Liver (tissue), 9 donors: ENCODE results near the gene ELL2. TPM values are rescaled to one million over a fixed set of nuclear protein-coding genes. Genes with fewer than 3 reads are reported as not detected.

Experiments used
- DNase-seq: peaks from one replicate; pipeline ENCODE4 v3.0.0-alpha.2; 2017; ENCODE audit warnings: low spot score
- H3K27ac ChIP-seq, 2 donors: one replicate each; pipeline ENCODE4 v1.7.0; 2013; ENCODE audit warnings: inconsistent platforms in 2 of 2, low read length in 2 of 2, control low read depth in 1 of 2, low read depth in 1 of 2, mild to moderate bottlenecking in 1 of 2
- H3K27me3 ChIP-seq, 4 donors: one replicate each; pipeline versions ENCODE4 v1.6.1 to v1.7.0; 2013; ENCODE audit warnings: low read length in 3 of 4, inconsistent platforms in 1 of 4, mild to moderate bottlenecking in 1 of 4, moderate library complexity in 1 of 4; ENCODE audit not compliant: control insufficient read depth in 4 of 4, insufficient read depth in 4 of 4
- H3K36me3 ChIP-seq, 4 donors: one replicate each; pipeline versions ENCODE4 v1.6.1 to v1.7.0; 2013; ENCODE audit warnings: low read length in 3 of 4, mild to moderate bottlenecking in 3 of 4, low read depth in 1 of 4, moderate library complexity in 1 of 4; ENCODE audit not compliant: control insufficient read depth in 4 of 4, insufficient read depth in 3 of 4
- H3K4me1 ChIP-seq, 4 donors: one replicate each; pipeline versions ENCODE4 v1.6.1 to v1.7.0; 2013; ENCODE audit warnings: low read length in 3 of 4, mild to moderate bottlenecking in 3 of 4, moderate library complexity in 1 of 4; ENCODE audit not compliant: control insufficient read depth in 4 of 4, insufficient read depth in 4 of 4
- H3K4me3 ChIP-seq, 3 donors: one replicate each; pipeline versions ENCODE4 v1.6.1 to v1.7.0; 2013; ENCODE audit warnings: low read length in 3 of 3, control low read depth in 1 of 3, low read depth in 1 of 3, mild to moderate bottlenecking in 1 of 3
- H3K9ac ChIP-seq, 2 donors: one replicate each; pipeline ENCODE4 v1.7.0; 2013; ENCODE audit warnings: low read length in 2 of 2, mild to moderate bottlenecking in 2 of 2, moderate library complexity in 2 of 2, control low read depth in 1 of 2, low read depth in 1 of 2
- H3K9me3 ChIP-seq, 4 donors: one replicate each; pipeline versions ENCODE4 v1.6.1 to v1.7.0; 2013; ENCODE audit warnings: low read length in 3 of 4; ENCODE audit not compliant: control insufficient read depth in 4 of 4
- EGR1 ChIP-seq, 2 donors: IDR thresholded peaks; 2 replicates each; pipeline ENCODE4 v1.6.1; 2016 to 2018; ENCODE audit warnings: antibody characterized with exemption in 2 of 2, low read depth in 2 of 2
- FOXA1 ChIP-seq: IDR thresholded peaks from 2 replicates; pipeline ENCODE4 v1.6.1; 2016; ENCODE audit warnings: antibody characterized with exemption
- FOXA2 ChIP-seq: IDR thresholded peaks from 2 replicates; pipeline ENCODE4 v1.6.1; 2016; ENCODE audit warnings: antibody characterized with exemption
- GABPA ChIP-seq, 2 donors: IDR thresholded peaks in 1 of 2; conservative IDR thresholded peaks in 1 of 2; 2 replicates each; pipeline ENCODE4 v1.6.1; 2016; ENCODE audit warnings: antibody characterized with exemption in 2 of 2, mild to moderate bottlenecking in 1 of 2, moderate library complexity in 1 of 2
- HNF4A ChIP-seq, 2 donors: conservative IDR thresholded peaks; 2 replicates each; pipeline ENCODE4 v1.6.1; 2016; ENCODE audit warnings: antibody characterized with exemption in 2 of 2, mild to moderate bottlenecking in 2 of 2
- HNF4G ChIP-seq: IDR thresholded peaks from 2 replicates; pipeline ENCODE4 v1.6.1; 2016; ENCODE audit warnings: antibody characterized with exemption
- JUND ChIP-seq, 2 donors: IDR thresholded peaks; 2 replicates each; pipeline ENCODE4 v1.6.1; 2016; ENCODE audit warnings: antibody characterized with exemption in 2 of 2
- NR2F2 ChIP-seq: IDR thresholded peaks from 2 replicates; pipeline ENCODE4 v1.6.1; 2016; ENCODE audit warnings: antibody characterized with exemption
- RAD21 ChIP-seq, 2 donors: IDR thresholded peaks; 2 replicates each; pipeline ENCODE4 v1.6.1; 2016; ENCODE audit warnings: antibody characterized with exemption in 2 of 2, mild to moderate bottlenecking in 2 of 2
- REST ChIP-seq: IDR thresholded peaks from 2 replicates; pipeline ENCODE4 v1.6.1; 2016; ENCODE audit warnings: antibody characterized with exemption, mild to moderate bottlenecking
- RXRA ChIP-seq, 2 donors: IDR thresholded peaks; 2 replicates each; pipeline ENCODE4 v1.6.1; 2017 to 2018; ENCODE audit warnings: antibody characterized with exemption in 2 of 2, mild to moderate bottlenecking in 1 of 2
- SP1 ChIP-seq: IDR thresholded peaks from 2 replicates; pipeline ENCODE4 v1.6.1; 2018; ENCODE audit warnings: antibody characterized with exemption, mild to moderate bottlenecking
- TAF1 ChIP-seq: conservative IDR thresholded peaks from 2 replicates; pipeline ENCODE4 v1.6.1; 2016; ENCODE audit warnings: antibody characterized with exemption, mild to moderate bottlenecking
- YY1 ChIP-seq: IDR thresholded peaks from 2 replicates; pipeline ENCODE4 v1.6.1; 2016; ENCODE audit warnings: antibody characterized with exemption, mild to moderate bottlenecking
- ZBTB33 ChIP-seq: IDR thresholded peaks from 2 replicates; pipeline ENCODE4 v1.6.1; 2016; ENCODE audit warnings: antibody characterized with exemption
- WGBS: extraction: QIAGEN DNeasy Blood & Tissue Kit; methylation state at CpG from one replicate; pipeline ENCODE4 v1.1.7; 2013; 5-methylcytosine and 5-hydroxymethylcytosine counted together
- polyA plus RNA-seq, 2 donors: library from polyadenylated mRNA; stranded (reverse) in 1 of 2; unstranded in 1 of 2; fragments of 200-250 nt in 1 of 2; fragments of >200 nt in 1 of 2; fragmentation: Nextera tagmentation in 1 of 2; extraction: Ambion mirVana in 1 of 2; gene quantifications; one replicate each; pipeline versions ENCODE4 v1.2.1 to v1.2.3, GENCODE V29; 2013 to 2015
- total RNA-seq, 2 donors: library from RNA; depleted of rRNA; stranded (reverse); fragments of >200 nt; gene quantifications; one replicate each; pipeline ENCODE4 v1.2.3, GENCODE V29; 2014
- TF ChIP-seq, protein P1 (sequence below): fragments of 150-350 bp; IDR thresholded peaks from 2 replicates; pipeline ENCODE4 v1.5.1; 2017; ENCODE audit warnings: improper control_type of control experiment, low read depth, low read length; ENCODE audit not compliant: missing input control
- TF ChIP-seq, protein P2 (sequence below): IDR thresholded peaks from 2 replicates; pipeline ENCODE4 v1.6.1; 2016; ENCODE audit warnings: antibody characterized with exemption
- TF ChIP-seq, protein P3 (sequence below): IDR thresholded peaks from 2 replicates; pipeline ENCODE4 v1.6.1; 2016; ENCODE audit warnings: antibody characterized with exemption
- donor health status: healthy.
- donor health status: healthy.
- donor health status: healthy.
- donor health status: healthy.
- donor health status: healthy.

Gene ELL2
- total and polyA plus RNA-seq, 4 donors = 21.0 to 64.5 (median 45.9) TPM

- Histone ChIP-seq H3K4me1 (peaks cover 3 to 37% (median 24%) of the 10 kb centered on the region in 4 donors), H3K27ac (no peak overlapping the region), H3K9ac (no peak overlapping the region), H3K4me3 (no peak overlapping the region), H3K27me3 (no peaks in the 10 kb centered on the region), H3K36me3 (no peaks in the 10 kb centered on the region), H3K9me3 (no peaks in the 10 kb centered on the region)
- TF ChIP-seq TAF1 = no peak
- no peak for TF ChIP-seq HNF4A (conservative IDR thresholded peaks at IDR 0.05)
- TF ChIP-seq RAD21 (IDR thresholded peaks at IDR 0.05) = no peak
- TF ChIP-seq GABPA (IDR thresholded peaks at IDR 0.05 in 1 of 2, conservative IDR thresholded peaks at IDR 0.05 in 1 of 2) = no peak
- no peak for TF ChIP-seq REST
- no peak for TF ChIP-seq HNF4G
- no peak for TF ChIP-seq RXRA (IDR thresholded peaks at IDR 0.05)
- no peak for TF ChIP-seq YY1
- DNase-seq = no peak
Measured at GRCh38 chr5:95983080-95983479, 21.4 kb upstream of the ELL2 start.

GRCh38 chr5:95976606-95977005 is 15.0 kb upstream of the ELL2 start:
- TF ChIP-seq RAD21 (IDR thresholded peaks at IDR 0.05) (no peak), EGR1 (IDR thresholded peaks at IDR 0.05; ENCODE audit: low read depth in 2 of 2) (no peak), REST (no peak), HNF4G (no peak), YY1 (no peak), FOXA2 (no peak), SP1 (no peak), JUND (IDR thresholded peaks at IDR 0.05) (no peak), RXRA (IDR thresholded peaks at IDR 0.05) (no peak), NR2F2 (no peak), ZBTB33 (no peak), TAF1 (no peak), HNF4A (conservative IDR thresholded peaks at IDR 0.05) (no peak), FOXA1 (no peak)
- TF ChIP-seq, protein P1, sequence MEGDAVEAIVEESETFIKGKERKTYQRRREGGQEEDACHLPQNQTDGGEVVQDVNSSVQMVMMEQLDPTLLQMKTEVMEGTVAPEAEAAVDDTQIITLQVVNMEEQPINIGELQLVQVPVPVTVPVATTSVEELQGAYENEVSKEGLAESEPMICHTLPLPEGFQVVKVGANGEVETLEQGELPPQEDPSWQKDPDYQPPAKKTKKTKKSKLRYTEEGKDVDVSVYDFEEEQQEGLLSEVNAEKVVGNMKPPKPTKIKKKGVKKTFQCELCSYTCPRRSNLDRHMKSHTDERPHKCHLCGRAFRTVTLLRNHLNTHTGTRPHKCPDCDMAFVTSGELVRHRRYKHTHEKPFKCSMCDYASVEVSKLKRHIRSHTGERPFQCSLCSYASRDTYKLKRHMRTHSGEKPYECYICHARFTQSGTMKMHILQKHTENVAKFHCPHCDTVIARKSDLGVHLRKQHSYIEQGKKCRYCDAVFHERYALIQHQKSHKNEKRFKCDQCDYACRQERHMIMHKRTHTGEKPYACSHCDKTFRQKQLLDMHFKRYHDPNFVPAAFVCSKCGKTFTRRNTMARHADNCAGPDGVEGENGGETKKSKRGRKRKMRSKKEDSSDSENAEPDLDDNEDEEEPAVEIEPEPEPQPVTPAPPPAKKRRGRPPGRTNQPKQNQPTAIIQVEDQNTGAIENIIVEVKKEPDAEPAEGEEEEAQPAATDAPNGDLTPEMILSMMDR = no peak
- TF ChIP-seq, protein P2, sequence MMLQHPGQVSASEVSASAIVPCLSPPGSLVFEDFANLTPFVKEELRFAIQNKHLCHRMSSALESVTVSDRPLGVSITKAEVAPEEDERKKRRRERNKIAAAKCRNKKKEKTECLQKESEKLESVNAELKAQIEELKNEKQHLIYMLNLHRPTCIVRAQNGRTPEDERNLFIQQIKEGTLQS = no peak
- TF ChIP-seq, protein P3, sequence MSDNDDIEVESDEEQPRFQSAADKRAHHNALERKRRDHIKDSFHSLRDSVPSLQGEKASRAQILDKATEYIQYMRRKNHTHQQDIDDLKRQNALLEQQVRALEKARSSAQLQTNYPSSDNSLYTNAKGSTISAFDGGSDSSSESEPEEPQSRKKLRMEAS = no peak
- WGBS = 54% methylated on average over 1 of the region's 1 CpG
- H3K36me3 ChIP-seq = no peaks in the 10 kb centered on the region
- no peak for DNase-seq
- H3K9me3 ChIP-seq = no peaks in the 10 kb centered on the region
- no peaks in the 10 kb centered on the region for H3K27me3 ChIP-seq
- no peak overlapping the region for H3K4me3 ChIP-seq
- peaks cover 0 to 2% (median 0%) of the 10 kb centered on the region in 4 donors for H3K4me1 ChIP-seq
- no peak overlapping the region for H3K27ac ChIP-seq
- no peak overlapping the region for H3K9ac ChIP-seq
